HG03135 (cell line): ENCODE results near the gene SLC5A5.

Experiments
- ATAC-seq: cut with Tn5 transposase; IDR thresholded peaks from one replicate; pipeline ENCODE4 v1.9.1; 2021; ENCODE audit warnings: mild to moderate bottlenecking, moderate library complexity; ENCODE audit not compliant: unreplicated experiment

SLC5A5 gene

GRCh38 chr19:17846146-17846545 is 25.6 kb upstream of the SLC5A5 start:
- no peak for ATAC-seq

DNA sequence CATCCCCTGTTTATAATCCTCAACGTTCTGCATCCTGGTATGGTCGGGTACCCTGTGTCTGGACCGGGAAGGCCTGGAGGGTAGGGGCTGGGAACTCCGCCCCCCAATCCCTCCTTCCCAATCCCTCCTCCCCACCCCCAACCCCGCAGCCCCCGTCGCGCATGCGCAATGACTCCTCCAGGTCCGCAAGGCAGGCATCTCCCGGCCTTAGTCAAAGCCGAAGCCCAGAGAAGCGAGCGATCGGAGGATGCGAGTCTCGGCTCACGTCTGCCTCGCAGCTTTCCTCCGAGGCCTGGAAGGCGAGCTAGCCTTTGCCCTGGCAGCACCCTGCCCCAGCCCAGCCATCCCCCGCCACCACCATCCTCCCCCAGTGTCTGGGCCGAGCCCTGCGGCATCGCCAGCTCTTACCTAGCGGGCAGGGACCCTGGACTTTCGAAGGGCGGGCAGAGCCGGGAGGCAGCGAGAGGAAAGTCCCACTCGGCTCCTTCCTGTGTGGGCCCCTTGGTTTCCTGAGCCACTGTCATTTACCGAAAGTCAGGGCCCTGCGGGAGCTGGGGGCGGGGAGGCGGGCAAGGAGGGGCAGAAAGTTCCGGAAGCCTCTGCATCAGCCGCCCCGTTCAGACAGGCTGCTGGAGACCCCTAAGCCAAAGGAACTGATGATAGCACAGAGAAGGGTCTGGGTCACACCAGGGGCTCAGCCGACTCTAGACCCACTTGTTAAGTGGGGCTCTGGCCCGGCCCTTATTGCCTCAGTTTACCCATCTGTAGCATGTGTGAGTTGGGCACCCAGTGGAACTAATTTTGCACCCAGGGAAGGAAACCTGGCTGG is 24.0 kb upstream of the SLC5A5 start, which contains the start of gene JAK3:
TSS of gene JAK3 (minus strand) at position 445 of the 829 bp plus-strand sequence. CDS start 3,565 bp downstream, outside the sequence.
- peak; percentile 56 for ATAC-seq

GRCh38 chr19:17848595-17849292 is 23.0 kb upstream of the SLC5A5 start:
- ATAC-seq, result no peak

- ATAC-seq, result no peak
Measured at GRCh38 chr19:17854061-17854460, 17.7 kb upstream of the SLC5A5 start.

DNA sequence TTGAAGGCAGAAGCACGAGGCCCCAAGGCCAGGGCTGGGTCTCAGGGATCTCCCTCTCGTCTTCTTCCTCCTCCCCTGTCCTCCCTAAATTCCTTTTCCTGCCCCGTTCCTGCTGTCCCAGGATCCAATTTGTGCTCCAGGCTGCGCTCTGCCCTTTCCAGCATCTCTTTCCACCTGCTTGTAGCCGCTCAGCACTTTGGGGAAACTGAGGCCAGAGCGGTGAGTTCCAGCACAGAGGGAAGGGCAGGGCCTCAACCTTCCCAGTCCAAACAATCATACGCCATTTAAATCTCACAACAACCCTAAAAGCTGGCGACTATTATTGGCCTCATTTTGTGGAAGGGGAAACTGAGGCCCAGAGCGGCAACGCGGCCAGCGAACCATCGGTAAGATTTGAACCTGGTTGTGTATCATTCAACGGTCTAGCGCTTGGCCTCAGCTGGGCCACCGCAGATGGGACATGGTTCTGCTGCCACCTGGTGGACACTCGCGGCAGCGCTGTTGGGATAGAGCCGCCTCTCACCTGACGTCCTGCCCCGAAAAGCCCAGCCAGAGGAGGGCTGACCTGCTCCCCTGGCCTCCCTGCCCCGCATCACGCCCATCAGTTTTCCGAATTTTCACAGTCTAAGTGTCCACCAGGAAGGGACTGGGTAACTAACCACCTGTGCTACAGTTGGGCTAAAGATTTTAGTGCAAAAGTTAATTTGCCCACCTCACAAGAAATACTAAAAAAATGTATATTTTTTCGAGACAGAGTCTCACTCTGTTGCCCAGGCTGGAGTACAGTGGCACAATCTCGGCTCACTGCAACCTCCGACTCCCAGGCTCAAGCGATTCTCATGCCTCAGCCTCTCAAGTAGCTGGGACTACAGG is 16.2 kb upstream of the SLC5A5 start:
- no peak for ATAC-seq

- peak; percentile 92 for ATAC-seq
Measured at GRCh38 chr19:17859533-17860330, 12.0 kb upstream of the SLC5A5 start, which contains the start of gene RPL18A. TSS of gene RPL18A (plus strand) at chr19:17859910. CDS start at chr19:17859957, 47 bp downstream.

DNA sequence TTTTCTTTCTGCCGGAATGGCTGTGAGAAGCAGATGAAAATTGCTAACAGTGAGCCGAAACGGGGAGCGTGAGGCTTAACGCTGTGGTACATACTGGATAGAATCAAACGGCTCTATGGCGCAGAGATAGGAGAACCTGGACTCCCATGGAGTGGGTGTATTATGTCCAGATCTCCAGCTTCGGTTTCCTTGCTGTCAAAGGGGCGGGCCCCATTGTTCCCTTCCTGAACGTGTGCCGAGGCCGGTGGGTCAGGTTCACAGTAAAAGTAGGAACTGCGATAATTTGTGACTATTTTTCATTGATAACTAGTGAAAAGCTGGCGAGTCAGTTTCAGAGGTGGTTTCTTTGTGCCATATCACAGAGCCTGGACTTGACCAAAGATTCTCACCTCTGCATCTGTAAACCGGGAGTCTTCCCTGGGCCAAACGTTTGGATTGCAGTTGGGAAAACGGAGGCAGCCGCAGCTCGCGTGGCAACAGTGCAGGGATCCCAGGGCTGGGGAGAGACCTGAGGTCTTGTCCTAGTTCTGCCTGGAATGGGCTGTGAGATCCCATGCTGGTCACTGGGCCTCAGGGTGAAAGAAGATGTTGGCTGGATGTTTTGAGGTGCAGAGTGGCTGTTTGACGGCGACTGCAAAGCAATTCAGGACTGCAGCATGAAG is 11.3 kb upstream of the SLC5A5 start:
- no peak for ATAC-seq

DNA sequence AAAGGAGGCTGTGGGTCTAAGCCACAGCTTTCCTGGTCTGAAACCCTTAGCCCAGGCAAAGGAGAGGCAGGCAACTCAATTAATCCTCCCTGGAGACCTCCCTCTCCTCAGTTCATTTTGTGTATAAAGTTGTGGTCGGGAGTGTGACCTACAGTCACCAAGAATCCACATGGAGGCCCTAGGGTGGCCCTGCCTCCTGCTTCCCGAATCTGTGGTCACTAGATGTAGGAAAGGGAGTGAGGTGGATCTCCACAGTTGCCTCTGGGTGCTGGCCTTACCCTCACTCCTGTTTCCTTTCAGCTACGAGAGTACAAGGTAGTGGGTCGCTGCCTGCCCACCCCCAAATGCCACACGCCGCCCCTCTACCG is 10.8 kb upstream of the SLC5A5 start:
- ATAC-seq, result no peak

- no peak for ATAC-seq
Measured at GRCh38 chr19:17861542-17862402, 10.0 kb upstream of the SLC5A5 start.

GRCh38 chr19:17862711-17863519 is 8.8 kb upstream of the SLC5A5 start:
- ATAC-seq, result no peak

GRCh38 chr19:17863520-17864182 is 8.1 kb upstream of the SLC5A5 start:
- ATAC-seq, result no peak

DNA sequence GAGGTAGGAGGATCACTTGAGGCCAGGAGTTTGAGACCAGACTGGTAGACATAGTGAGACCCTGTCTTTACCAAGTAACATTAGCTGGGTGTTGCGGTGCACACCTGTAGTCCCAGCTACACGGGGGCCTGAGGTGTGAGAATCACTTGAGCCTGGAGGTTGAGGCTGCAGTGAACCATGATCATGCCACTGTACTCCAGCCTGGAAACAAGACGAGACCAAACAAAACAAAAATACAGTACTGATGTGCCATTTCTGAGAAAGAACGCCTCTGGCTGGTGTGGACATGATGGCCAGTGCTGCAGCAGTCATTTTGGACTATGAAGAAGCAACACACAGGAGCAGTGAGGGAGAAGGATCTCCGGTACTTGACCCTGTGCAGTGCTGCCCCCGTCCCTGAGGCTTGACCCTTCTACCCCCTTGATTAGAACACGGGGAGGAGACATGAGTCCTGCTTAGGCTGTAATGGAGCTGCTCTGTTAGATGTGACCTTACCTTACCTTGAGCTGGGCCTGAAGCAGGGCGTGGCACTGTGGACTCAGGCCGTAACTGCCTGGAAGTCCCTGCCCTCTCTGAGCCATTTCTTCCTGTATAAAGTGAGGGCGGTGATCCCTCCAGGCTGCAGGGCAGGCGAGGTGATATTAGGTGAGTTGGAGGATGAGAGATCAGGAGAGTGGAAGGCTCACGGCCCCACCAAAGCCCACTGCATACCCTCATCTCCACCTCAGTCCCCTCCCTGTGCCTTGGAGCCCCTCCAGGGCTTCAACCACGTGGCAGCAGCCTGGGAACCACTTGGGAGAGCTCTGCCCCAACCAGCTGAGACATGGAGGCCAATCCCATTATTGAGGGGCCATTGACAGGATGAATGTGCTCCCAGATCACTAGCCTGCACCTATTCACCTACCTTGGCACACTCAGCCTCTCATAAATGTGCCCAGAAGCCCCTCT is 6.1 kb upstream of the SLC5A5 start:
- ATAC-seq, result no peak

GRCh38 chr19:17866312-17866963 is 5.3 kb upstream of the SLC5A5 start:
- ATAC-seq, result no peak

DNA sequence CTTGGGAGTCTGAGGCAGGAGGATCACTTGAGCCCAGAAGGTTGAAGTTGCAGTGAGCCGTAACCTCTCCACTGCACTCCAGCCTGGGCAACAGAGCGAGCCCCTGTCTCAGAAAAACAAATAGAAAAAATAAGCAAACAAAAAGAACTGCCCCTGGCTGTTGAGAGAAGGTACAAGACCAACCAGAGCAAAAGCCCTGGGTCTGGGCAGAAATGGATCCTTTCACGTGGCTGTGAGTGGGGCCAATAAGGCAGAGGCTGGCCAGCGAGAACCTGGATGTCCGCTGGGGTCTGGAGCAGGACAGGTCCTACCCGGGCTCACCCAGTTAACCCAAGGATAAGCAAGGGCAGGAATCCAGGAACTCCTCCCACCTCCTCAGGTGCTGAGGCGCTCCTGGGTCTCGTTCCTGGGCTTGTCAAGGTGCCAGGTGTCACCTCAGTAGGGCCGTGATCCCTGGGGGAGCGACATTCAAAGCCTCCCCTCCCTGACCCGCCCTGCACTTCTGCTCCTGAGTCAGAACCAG is 4.7 kb upstream of the SLC5A5 start:
- no peak for ATAC-seq

DNA sequence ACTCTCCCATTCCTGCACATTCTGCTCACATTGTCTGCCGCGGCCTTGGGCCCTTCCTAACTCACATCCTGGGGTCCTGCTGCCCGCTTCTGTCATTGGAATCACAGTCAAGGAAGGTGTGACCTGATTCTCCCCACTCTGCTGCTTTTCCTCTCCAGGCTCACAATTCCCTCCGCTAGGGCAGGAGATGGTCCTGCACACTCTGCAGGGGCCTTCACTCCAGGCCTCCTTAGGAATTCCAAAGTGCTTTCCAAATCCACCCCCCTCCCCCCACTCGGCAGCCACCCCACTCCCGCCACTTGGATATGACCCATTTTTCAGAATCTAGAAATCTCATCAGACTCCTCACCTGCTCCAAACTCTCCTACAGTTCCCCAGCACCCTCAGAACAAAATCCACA is 3.1 kb upstream of the SLC5A5 start:
- no peak for ATAC-seq
